Measurements from ENCODE around the gene GSPT1.

GSPT1 gene

GRCh38 chr16:11884035-11884434 lies 31.7 kb downstream of the GSPT1 start:
- no peak for TF ChIP-seq MAX (IDR thresholded peaks at IDR 0.05; ENCODE audit: low read depth, low read length)
- no peak for TF ChIP-seq POLR2A (IDR thresholded peaks at IDR 0.05; ENCODE audit: extremely low read depth, insufficient read length)
- no peak for TF ChIP-seq CTCF (IDR thresholded peaks at IDR 0.05; ENCODE audit: low read depth, low read length)
- TF ChIP-seq MYC (IDR thresholded peaks at IDR 0.05; ENCODE audit: low read depth, low read length) = no peak
- DNase-seq (ENCODE audit: low read depth) = no peak
- no peak overlapping the region for H3K4me3 ChIP-seq (ENCODE audit: low read depth, low read length)

GRCh38 chr16:11880007-11880406 lies 35.7 kb downstream of the GSPT1 start:
- TF ChIP-seq MAX (IDR thresholded peaks at IDR 0.05; ENCODE audit: low read depth, low read length) (no peak), POLR2A (IDR thresholded peaks at IDR 0.05; ENCODE audit: extremely low read depth, insufficient read length) (no peak), CTCF (IDR thresholded peaks at IDR 0.05; ENCODE audit: low read depth, low read length) (no peak), MYC (IDR thresholded peaks at IDR 0.05; ENCODE audit: low read depth, low read length) (no peak)
- no peak overlapping the region for H3K4me3 ChIP-seq (ENCODE audit: low read depth, low read length)
- no peak for DNase-seq (ENCODE audit: low read depth)

- no peak for DNase-seq (ENCODE audit: low read depth)
- no peak for TF ChIP-seq POLR2A (IDR thresholded peaks at IDR 0.05; ENCODE audit: extremely low read depth, insufficient read length)
- TF ChIP-seq CTCF (IDR thresholded peaks at IDR 0.05; ENCODE audit: low read depth, low read length) = no peak
- TF ChIP-seq MAX (IDR thresholded peaks at IDR 0.05; ENCODE audit: low read depth, low read length) = no peak
- H3K4me3 ChIP-seq (ENCODE audit: low read depth, low read length) = no peak overlapping the region
Measured at GRCh38 chr16:11877374-11877773, 38.4 kb downstream of the GSPT1 start.

GRCh38 chr16:11876306-11876705 lies 39.5 kb downstream of the GSPT1 start:
- H3K4me3 ChIP-seq (ENCODE audit: low read depth, low read length) = no peak overlapping the region
- TF ChIP-seq POLR2A (IDR thresholded peaks at IDR 0.05; ENCODE audit: extremely low read depth, insufficient read length) = no peak
- no peak for TF ChIP-seq CTCF (IDR thresholded peaks at IDR 0.05; ENCODE audit: low read depth, low read length)
- no peak for TF ChIP-seq MYC (IDR thresholded peaks at IDR 0.05; ENCODE audit: low read depth, low read length)
- no peak for TF ChIP-seq MAX (IDR thresholded peaks at IDR 0.05; ENCODE audit: low read depth, low read length)
- DNase-seq (ENCODE audit: low read depth) = no peak

- no peak overlapping the region for H3K4me3 ChIP-seq (ENCODE audit: low read depth, low read length)
Measured at GRCh38 chr16:11875721-11876120, 40.0 kb downstream of the GSPT1 start.

More at GRCh38 chr16:11875721-11876120, 40.0 kb downstream of the GSPT1 start:
- no peak for TF ChIP-seq CTCF (IDR thresholded peaks at IDR 0.05; ENCODE audit: low read depth, low read length)
- no peak for TF ChIP-seq MAX (IDR thresholded peaks at IDR 0.05; ENCODE audit: low read depth, low read length)
- no peak for TF ChIP-seq MYC (IDR thresholded peaks at IDR 0.05; ENCODE audit: low read depth, low read length)
- TF ChIP-seq POLR2A (IDR thresholded peaks at IDR 0.05; ENCODE audit: extremely low read depth, insufficient read length) = no peak
- no peak for DNase-seq (ENCODE audit: low read depth)
